ENCODE measurements around the gene ERBB2. TPM values are rescaled to one million over a fixed set of nuclear protein-coding genes. Genes with fewer than 3 reads are reported as not detected.

The ERBB2 gene
- total and polyA plus RNA-seq, 2 of the 13 experiments (the other 11 are each of a cell fraction or from before 2014, with no cell fraction given) = 57.7 to 64.1 TPM

DNA sequence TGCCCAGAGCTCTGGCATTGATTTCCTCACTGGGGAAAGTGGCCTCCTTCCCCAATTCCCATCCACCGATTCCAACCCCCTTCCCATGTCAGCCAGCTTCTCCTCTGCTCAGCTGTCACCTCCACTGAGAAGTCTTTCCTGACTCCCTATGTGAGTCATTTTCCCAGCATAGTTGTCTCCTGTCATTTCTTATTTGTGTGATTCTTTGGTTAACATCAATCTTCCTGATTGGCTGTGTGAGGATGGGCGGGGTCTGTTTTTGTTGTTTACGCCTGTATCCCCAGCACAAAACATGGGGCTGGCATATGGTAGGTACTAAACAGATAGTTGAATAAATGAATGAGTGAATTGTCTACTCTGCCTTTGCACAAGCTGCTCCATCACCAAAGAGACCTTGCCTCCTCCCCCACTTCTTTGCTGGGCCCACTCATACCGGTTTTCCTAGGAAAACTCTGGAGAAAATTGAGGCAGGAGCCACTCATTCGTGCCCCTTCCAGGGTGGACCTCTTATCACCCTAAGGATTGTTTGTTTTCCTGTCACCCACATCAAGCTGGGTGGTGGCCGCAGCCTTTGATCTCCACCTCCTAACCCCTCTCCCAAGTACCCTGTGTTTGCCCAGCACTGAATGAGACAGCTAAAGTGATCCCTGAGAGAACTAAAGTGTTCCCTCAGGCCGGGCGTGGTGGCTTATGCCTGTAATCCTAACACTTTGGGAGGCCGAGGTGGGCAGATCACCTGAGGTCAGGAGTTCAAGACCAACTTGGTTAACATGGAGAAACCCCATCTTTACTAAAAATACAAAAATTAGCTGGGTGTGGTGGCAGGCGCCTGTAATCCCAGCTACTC, 36.7 kb downstream of the ERBB2 start (continued):
- TF ChIP-seq, protein P1, sequence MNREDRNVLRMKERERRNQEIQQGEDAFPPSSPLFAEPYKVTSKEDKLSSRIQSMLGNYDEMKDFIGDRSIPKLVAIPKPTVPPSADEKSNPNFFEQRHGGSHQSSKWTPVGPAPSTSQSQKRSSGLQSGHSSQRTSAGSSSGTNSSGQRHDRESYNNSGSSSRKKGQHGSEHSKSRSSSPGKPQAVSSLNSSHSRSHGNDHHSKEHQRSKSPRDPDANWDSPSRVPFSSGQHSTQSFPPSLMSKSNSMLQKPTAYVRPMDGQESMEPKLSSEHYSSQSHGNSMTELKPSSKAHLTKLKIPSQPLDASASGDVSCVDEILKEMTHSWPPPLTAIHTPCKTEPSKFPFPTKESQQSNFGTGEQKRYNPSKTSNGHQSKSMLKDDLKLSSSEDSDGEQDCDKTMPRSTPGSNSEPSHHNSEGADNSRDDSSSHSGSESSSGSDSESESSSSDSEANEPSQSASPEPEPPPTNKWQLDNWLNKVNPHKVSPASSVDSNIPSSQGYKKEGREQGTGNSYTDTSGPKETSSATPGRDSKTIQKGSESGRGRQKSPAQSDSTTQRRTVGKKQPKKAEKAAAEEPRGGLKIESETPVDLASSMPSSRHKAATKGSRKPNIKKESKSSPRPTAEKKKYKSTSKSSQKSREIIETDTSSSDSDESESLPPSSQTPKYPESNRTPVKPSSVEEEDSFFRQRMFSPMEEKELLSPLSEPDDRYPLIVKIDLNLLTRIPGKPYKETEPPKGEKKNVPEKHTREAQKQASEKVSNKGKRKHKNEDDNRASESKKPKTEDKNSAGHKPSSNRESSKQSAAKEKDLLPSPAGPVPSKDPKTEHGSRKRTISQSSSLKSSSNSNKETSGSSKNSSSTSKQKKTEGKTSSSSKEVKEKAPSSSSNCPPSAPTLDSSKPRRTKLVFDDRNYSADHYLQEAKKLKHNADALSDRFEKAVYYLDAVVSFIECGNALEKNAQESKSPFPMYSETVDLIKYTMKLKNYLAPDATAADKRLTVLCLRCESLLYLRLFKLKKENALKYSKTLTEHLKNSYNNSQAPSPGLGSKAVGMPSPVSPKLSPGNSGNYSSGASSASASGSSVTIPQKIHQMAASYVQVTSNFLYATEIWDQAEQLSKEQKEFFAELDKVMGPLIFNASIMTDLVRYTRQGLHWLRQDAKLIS (CRISPR knock-in tag; IDR thresholded peaks at IDR 0.05) = 0 out of 2 replicates have a peak, but pooled peaks have one; percentile 36
- TF ChIP-seq JUND (CRISPR knock-in tag; IDR thresholded peaks at IDR 0.05) = 0 out of 2 replicates have a peak, but pooled peaks have one; percentile 24
- no peak for TF ChIP-seq AGO2 (optimal IDR thresholded peaks at IDR 0.05; ENCODE audit: low read depth, low read length)
- TF ChIP-seq FIP1L1 (IDR thresholded peaks at IDR 0.05; ENCODE audit: borderline replicate concordance, insufficient read depth, low read depth, low read length) = no peak
- TF ChIP-seq ETV6 (CRISPR knock-in tag; conservative IDR thresholded peaks at IDR 0.05) = peak; percentile 69; the same call in 1 of the 2 replicates
- no peak for TF ChIP-seq NFKBIZ (CRISPR knock-in tag; IDR thresholded peaks at IDR 0.05)
- TF ChIP-seq SAFB2 (CRISPR knock-in tag; IDR thresholded peaks at IDR 0.05; ENCODE audit: borderline replicate concordance, low read depth) = no peak
- no peak for TF ChIP-seq ZSCAN22 (CRISPR knock-in tag; IDR thresholded peaks at IDR 0.05)
- no peak for TF ChIP-seq ZNF225 (CRISPR knock-in tag; IDR thresholded peaks at IDR 0.05)
- TF ChIP-seq ZFP36L2 (CRISPR knock-in tag; IDR thresholded peaks at IDR 0.05) = no peak
- TF ChIP-seq BHLHE40 (IDR thresholded peaks at IDR 0.05; ENCODE audit: low read length) = peak; percentile 53
- TF ChIP-seq, protein P2, sequence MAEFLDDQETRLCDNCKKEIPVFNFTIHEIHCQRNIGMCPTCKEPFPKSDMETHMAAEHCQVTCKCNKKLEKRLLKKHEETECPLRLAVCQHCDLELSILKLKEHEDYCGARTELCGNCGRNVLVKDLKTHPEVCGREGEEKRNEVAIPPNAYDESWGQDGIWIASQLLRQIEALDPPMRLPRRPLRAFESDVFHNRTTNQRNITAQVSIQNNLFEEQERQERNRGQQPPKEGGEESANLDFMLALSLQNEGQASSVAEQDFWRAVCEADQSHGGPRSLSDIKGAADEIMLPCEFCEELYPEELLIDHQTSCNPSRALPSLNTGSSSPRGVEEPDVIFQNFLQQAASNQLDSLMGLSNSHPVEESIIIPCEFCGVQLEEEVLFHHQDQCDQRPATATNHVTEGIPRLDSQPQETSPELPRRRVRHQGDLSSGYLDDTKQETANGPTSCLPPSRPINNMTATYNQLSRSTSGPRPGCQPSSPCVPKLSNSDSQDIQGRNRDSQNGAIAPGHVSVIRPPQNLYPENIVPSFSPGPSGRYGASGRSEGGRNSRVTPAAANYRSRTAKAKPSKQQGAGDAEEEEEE (CRISPR knock-in tag; IDR thresholded peaks at IDR 0.05; ENCODE audit: borderline replicate concordance) = no peak; the same call in 1 of the 2 replicates
- peak; percentile 84 for TF ChIP-seq SOX5 (CRISPR knock-in tag; IDR thresholded peaks at IDR 0.05; ENCODE audit: borderline replicate concordance)
- TF ChIP-seq, protein P3, sequence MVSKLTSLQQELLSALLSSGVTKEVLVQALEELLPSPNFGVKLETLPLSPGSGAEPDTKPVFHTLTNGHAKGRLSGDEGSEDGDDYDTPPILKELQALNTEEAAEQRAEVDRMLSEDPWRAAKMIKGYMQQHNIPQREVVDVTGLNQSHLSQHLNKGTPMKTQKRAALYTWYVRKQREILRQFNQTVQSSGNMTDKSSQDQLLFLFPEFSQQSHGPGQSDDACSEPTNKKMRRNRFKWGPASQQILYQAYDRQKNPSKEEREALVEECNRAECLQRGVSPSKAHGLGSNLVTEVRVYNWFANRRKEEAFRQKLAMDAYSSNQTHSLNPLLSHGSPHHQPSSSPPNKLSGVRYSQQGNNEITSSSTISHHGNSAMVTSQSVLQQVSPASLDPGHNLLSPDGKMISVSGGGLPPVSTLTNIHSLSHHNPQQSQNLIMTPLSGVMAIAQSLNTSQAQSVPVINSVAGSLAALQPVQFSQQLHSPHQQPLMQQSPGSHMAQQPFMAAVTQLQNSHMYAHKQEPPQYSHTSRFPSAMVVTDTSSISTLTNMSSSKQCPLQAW (CRISPR knock-in tag; IDR thresholded peaks at IDR 0.05) = peak; percentile 16; the same call in 1 of the 2 replicates
- TF ChIP-seq ZNF737 (CRISPR knock-in tag; IDR thresholded peaks at IDR 0.05; ENCODE audit: borderline replicate concordance) = no peak
- no peak for TF ChIP-seq PLRG1 (conservative IDR thresholded peaks at IDR 0.05)
- TF ChIP-seq ZNF879 (CRISPR knock-in tag; IDR thresholded peaks at IDR 0.05) = no peak
- TF ChIP-seq ZNF292 (CRISPR knock-in tag; IDR thresholded peaks at IDR 0.05; ENCODE audit: borderline replicate concordance, low read depth) = no peak
- no peak for TF ChIP-seq ZFYVE20 (CRISPR knock-in tag; IDR thresholded peaks at IDR 0.05; ENCODE audit: borderline replicate concordance, low read depth)
- TF ChIP-seq, protein P4, sequence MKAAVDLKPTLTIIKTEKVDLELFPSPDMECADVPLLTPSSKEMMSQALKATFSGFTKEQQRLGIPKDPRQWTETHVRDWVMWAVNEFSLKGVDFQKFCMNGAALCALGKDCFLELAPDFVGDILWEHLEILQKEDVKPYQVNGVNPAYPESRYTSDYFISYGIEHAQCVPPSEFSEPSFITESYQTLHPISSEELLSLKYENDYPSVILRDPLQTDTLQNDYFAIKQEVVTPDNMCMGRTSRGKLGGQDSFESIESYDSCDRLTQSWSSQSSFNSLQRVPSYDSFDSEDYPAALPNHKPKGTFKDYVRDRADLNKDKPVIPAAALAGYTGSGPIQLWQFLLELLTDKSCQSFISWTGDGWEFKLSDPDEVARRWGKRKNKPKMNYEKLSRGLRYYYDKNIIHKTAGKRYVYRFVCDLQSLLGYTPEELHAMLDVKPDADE (CRISPR knock-in tag; IDR thresholded peaks at IDR 0.05) = no peak
- no peak for TF ChIP-seq ZNF839 (CRISPR knock-in tag; IDR thresholded peaks at IDR 0.05; ENCODE audit: borderline replicate concordance)
